Measurements from ENCODE around the gene RHOG. TPM values are rescaled to one million over a fixed set of nuclear protein-coding genes. Genes with fewer than 3 reads are reported as not detected.

The RHOG gene
- total and polyA plus RNA-seq, 9 of the 15 experiments (the other 6 are each of a cell fraction or from before 2014, with no cell fraction given), result 22.6 to 162 (median 80.3) TPM

GRCh38 chr11:3833449-3833848 lies 7.3 kb downstream of the RHOG start (continued):
- TF ChIP-seq MLX (CRISPR knock-in tag; conservative IDR thresholded peaks at IDR 0.05), result no peak
- no peak for TF ChIP-seq CHAMP1 (IDR thresholded peaks at IDR 0.05)
- no peak for TF ChIP-seq CREM (IDR thresholded peaks at IDR 0.05; ENCODE audit: low read depth)
- TF ChIP-seq RBFOX2 (IDR thresholded peaks at IDR 0.05; ENCODE audit: low read depth, low read length), result peak; percentile 23; the same call in 1 of the 2 replicates
- no peak for TF ChIP-seq CUX1 (CRISPR knock-in tag; IDR thresholded peaks at IDR 0.05)
- TF ChIP-seq RBM34 (IDR thresholded peaks at IDR 0.05; ENCODE audit: borderline replicate concordance, insufficient read depth, low read length), result no peak
- TF ChIP-seq ZBTB34 (CRISPR knock-in tag; IDR thresholded peaks at IDR 0.05), result no peak
- no peak for TF ChIP-seq ZNF274 (IDR thresholded peaks at IDR 0.05; ENCODE audit: borderline replicate concordance, low read depth, low read length)
- TF ChIP-seq SUPT5H (IDR thresholded peaks at IDR 0.05), result no peak
- TF ChIP-seq MBD1 (CRISPR knock-in tag; IDR thresholded peaks at IDR 0.05), result no peak
- peak; percentile 74 for TF ChIP-seq CBFA2T3 (IDR thresholded peaks at IDR 0.05)
- TF ChIP-seq ZEB2 (IDR thresholded peaks at IDR 0.05), result no peak
- no peak for TF ChIP-seq ZNF584 (CRISPR knock-in tag; IDR thresholded peaks at IDR 0.05; ENCODE audit: low read depth)
- peak; percentile 40; the same call in 1 of the 2 replicates for TF ChIP-seq NCOR1 (IDR thresholded peaks at IDR 0.05)
- TF ChIP-seq ZNF586 (CRISPR knock-in tag; conservative IDR thresholded peaks at IDR 0.05), result no peak
- no peak for TF ChIP-seq SMAD2 (IDR thresholded peaks at IDR 0.05; ENCODE audit: low read depth, low read length)
- no peak for TF ChIP-seq TBL1XR1 (IDR thresholded peaks at IDR 0.05; ENCODE audit: low read length in 2 of 2)

Data from K562 (cell line).